ENCODE results near the gene ABAT.

ABAT gene

GRCh38 chr16:8716052-8716451 is 41.6 kb downstream of the ABAT start:
- Histone ChIP-seq H3K4me3 (ENCODE audit: insufficient read depth, low read length, poor library complexity, severe bottlenecking) (no peak overlapping the region), H3F3A (ENCODE audit: insufficient read depth) (no peaks in the 10 kb centered on the region), H4K20me1 (ENCODE audit: low read depth, low read length) (no peaks in the 10 kb centered on the region), H3K4me2 (ENCODE audit: low read depth, low read length, poor library complexity, severe bottlenecking) (no peak overlapping the region), H3K36me3 (ENCODE audit: low read length) (no peaks in the 10 kb centered on the region), H3K79me2 (ENCODE audit: insufficient read depth, low read length) (no peaks in the 10 kb centered on the region), H3K27me3 (ENCODE audit: low read length) (no peaks in the 10 kb centered on the region), H3K9me2 (replicated peaks; ENCODE audit: insufficient read depth, low read length) (no peaks in the 10 kb centered on the region), H3K9me3 (ENCODE audit: insufficient read depth, low read length) (peaks cover 8% of the 10 kb centered on the region; the same call in 1 of the 2 replicates), H3K9ac (ENCODE audit: low read length) (no peak overlapping the region), H3K27ac (ENCODE audit: low read depth, low read length) (no peak overlapping the region), H2AFZ (ENCODE audit: low read depth, low read length, severe bottlenecking) (no peak overlapping the region)
- no peak for TF ChIP-seq EZH2phosphoT487 (conservative IDR thresholded peaks at IDR 0.05; ENCODE audit: low read length)
- TF ChIP-seq CTCF (IDR thresholded peaks at IDR 0.05; ENCODE audit: insufficient read depth, low read length, poor library complexity, severe bottlenecking), result no peak

DNA sequence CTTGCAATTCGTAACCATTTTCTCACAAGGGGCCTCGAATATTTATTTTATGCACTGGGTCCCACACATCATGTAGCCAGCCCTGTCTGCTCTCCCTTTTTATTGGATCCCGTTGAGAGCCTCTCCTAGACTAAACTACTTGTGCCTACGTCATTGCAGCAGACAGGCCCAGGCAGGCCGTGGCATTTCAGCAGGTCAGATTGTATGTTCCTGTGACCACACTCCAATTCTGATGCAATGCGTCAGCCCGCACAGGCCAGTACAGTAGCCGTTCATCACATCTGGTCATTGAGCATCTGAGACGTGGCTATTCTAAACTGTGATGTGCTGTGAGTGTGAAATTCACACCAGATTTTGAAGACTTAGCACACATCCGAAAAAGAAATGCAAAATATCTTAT is 42.2 kb downstream of the ABAT start:
- TF ChIP-seq EZH2phosphoT487 (conservative IDR thresholded peaks at IDR 0.05; ENCODE audit: low read length) (no peak), CTCF (IDR thresholded peaks at IDR 0.05; ENCODE audit: insufficient read depth, low read length, poor library complexity, severe bottlenecking) (no peak)

DNA sequence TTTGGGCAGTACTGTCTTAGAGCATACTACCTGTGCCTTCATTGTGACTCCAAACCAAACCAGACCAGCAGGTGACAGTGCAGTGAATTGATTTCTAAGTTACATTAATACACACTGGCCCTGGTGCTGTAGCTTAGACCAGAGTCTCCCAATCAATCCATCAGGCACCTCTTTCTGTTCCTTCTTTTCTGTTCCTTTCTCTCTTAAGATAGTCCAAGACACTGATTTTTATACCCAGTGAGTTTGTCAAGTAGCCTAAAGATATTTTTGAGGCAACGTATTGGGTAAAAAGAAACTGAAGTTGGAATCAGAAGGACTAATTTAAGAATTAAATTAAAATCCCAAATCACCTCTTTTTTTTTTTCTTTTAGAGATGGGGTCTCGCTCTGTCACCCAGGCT is 43.1 kb downstream of the ABAT start:
- peaks cover 8% of the 10 kb centered on the region; the same call in 1 of the 2 replicates for H3K9me3 ChIP-seq (ENCODE audit: insufficient read depth, low read length)
- H3K9me2 ChIP-seq (replicated peaks; ENCODE audit: insufficient read depth, low read length), result no peaks in the 10 kb centered on the region
- no peaks in the 10 kb centered on the region for H3K27me3 ChIP-seq (ENCODE audit: low read length)
- H2AFZ ChIP-seq (ENCODE audit: low read depth, low read length, severe bottlenecking), result no peak overlapping the region
- H3K4me2 ChIP-seq (ENCODE audit: low read depth, low read length, poor library complexity, severe bottlenecking), result no peak overlapping the region
- H3K27ac ChIP-seq (ENCODE audit: low read depth, low read length), result no peak overlapping the region
- H3K36me3 ChIP-seq (ENCODE audit: low read length), result no peaks in the 10 kb centered on the region
- H3K9ac ChIP-seq (ENCODE audit: low read length), result no peak overlapping the region
- H3K4me3 ChIP-seq (ENCODE audit: insufficient read depth, low read length, poor library complexity, severe bottlenecking), result no peak overlapping the region
- no peaks in the 10 kb centered on the region for H3F3A ChIP-seq (ENCODE audit: insufficient read depth)
- H3K79me2 ChIP-seq (ENCODE audit: insufficient read depth, low read length), result no peaks in the 10 kb centered on the region
- TF ChIP-seq EZH2phosphoT487 (conservative IDR thresholded peaks at IDR 0.05; ENCODE audit: low read length), result no peak
- no peak for TF ChIP-seq CTCF (IDR thresholded peaks at IDR 0.05; ENCODE audit: insufficient read depth, low read length, poor library complexity, severe bottlenecking)
- H4K20me1 ChIP-seq (ENCODE audit: low read depth, low read length), result no peaks in the 10 kb centered on the region

More for the DNA sequence above, 42.2 kb downstream of the ABAT start:
- Histone ChIP-seq H3K9ac (ENCODE audit: low read length) (no peak overlapping the region), H4K20me1 (ENCODE audit: low read depth, low read length) (no peaks in the 10 kb centered on the region), H3K4me3 (ENCODE audit: insufficient read depth, low read length, poor library complexity, severe bottlenecking) (no peak overlapping the region), H3K79me2 (ENCODE audit: insufficient read depth, low read length) (no peaks in the 10 kb centered on the region), H3K27me3 (ENCODE audit: low read length) (no peaks in the 10 kb centered on the region), H3K27ac (ENCODE audit: low read depth, low read length) (no peak overlapping the region), H2AFZ (ENCODE audit: low read depth, low read length, severe bottlenecking) (no peak overlapping the region), H3K36me3 (ENCODE audit: low read length) (no peaks in the 10 kb centered on the region), H3K4me2 (ENCODE audit: low read depth, low read length, poor library complexity, severe bottlenecking) (no peak overlapping the region), H3F3A (ENCODE audit: insufficient read depth) (no peaks in the 10 kb centered on the region), H3K9me3 (ENCODE audit: insufficient read depth, low read length) (peaks cover 8% of the 10 kb centered on the region; the same call in 1 of the 2 replicates), H3K9me2 (replicated peaks; ENCODE audit: insufficient read depth, low read length) (no peaks in the 10 kb centered on the region)

All from SU-DHL-6 (cell line).